GM18519 (cell line): ENCODE results near the gene COL4A2.
A peak's percentile ranks its signal among the peaks of the same experiment; 100 is the strongest.

Experiments used
- ATAC-seq: cut with Tn5 transposase; IDR thresholded peaks from one replicate; pipeline ENCODE4 v1.9.1; 2021; ENCODE audit warnings: mild to moderate bottlenecking, moderate library complexity; ENCODE audit not compliant: unreplicated experiment, low FRiP score

Gene COL4A2

GRCh38 chr13:110464556-110465333 is 157.7 kb downstream of the COL4A2 start:
- ATAC-seq: no peak

DNA sequence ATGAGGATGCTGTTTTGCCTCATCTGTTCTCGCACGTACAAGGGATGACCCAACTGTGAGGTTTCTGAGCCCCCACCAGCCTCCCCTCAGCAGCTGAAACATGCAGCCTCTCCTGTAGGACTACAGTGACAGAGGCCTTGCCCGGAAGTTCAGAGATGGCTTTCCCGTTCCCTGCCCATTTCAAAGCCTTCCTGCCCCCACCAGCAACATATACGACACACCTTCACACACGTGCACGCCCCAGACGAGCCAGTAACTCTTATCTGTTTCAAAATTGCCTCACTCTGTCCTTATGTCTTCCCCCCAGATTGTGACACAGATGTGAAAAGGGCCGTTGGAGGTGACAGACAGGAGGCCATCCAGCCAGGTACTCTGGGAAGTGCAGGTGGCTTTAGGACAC is 158.6 kb downstream of the COL4A2 start:
- no peak for ATAC-seq

DNA sequence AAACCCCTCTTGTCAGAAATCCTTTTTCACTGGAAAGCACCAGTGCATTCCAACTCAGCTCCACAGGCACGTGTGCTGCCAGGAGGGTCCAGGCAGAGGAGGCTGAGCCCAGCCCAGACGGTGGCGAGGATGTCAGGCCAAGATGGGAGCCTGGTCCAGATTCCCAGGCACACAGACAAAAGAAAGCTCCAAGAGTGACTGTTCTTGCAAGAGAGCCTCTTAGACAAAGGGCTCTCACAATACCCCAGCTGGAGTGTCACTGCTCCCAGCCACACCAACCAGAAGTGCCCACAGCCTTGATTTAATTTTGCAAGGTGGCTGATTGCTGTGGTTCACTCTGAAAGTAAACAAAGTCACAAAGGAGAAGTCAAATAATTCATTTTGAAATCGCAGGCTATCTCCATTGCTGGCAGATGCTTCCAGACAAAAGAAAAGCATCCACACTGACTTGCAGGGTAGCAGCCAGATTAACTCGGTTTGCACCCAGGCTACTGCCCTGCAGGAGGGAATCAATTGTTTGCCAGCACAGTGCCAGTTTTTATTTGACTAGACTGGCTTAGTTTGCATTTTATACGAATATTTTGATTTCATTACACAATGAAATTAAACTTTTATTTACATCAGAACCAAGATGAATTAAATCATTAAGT is 159.3 kb downstream of the COL4A2 start:
- ATAC-seq: no peak

DNA sequence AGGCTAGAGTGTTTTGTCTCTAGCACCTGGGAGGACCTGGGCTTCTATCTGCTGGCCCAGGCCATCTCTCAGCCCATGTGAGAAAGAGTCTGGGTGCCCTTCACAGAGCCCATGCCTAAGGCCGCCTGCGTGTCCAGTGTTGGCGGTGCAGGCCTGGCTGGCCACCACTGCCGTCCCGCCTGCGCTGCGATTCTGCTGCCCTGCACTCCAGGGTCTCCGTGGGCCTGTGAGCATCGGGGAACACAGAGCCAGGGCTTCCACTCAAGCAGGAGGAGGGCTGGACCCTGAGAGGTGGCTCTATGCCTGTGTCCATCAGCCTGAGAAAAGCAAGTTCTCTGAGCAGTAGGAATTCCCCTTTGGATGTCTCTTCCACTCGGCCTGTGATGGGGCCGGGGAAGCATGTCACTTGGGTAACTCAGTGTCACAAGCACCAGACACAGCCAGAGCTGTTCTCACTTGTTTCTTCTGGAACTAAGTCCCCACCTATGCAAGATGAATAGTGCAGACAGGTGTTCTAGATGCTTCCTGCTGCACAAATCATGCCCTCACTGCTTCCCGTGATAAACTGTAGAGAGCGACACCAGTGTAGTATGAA is 160.5 kb downstream of the COL4A2 start:
- ATAC-seq: no peak

- no peak for ATAC-seq
These were observed 162.0 kb downstream of the COL4A2 start for GRCh38 chr13:110468986-110469495.

- ATAC-seq: no peak
These were observed 162.5 kb downstream of the COL4A2 start for GRCh38 chr13:110469597-110469996.

DNA sequence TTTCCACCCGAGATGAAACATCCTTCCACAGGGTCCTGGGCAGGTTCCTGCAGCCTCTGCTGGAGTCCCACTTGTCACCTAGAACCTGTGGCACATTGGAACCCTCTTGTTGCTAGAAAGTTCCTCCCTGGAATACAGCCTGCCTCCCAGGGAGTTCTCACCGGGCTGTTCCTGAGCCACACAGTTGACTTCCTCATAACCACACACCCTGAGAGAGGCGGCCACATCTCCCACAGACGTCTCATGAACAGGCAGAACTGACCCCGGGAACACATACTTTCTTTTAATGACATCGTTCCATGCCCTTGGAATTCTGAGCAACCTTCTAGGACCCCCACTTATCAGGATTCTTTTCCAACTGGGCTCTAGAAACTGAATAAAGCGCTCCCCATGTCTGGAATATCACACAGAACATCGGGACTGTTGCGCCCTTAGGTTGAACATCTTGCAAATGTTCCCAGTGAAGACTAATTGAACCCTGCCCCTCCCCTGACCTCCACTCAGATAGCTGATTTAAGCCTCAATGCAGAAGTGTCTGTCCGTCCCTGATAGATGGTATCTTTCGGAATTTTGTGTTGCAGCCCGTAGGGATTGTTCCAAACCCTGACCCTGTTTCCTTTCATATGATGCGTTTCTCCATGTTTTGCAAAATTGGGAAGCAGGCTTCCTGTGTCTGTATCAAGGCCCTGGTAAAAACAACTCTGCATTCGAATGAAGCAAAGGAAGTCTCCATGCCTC is 163.4 kb downstream of the COL4A2 start:
- no peak for ATAC-seq

GRCh38 chr13:110471156-110471832 is 164.2 kb downstream of the COL4A2 start:
- no peak for ATAC-seq

DNA sequence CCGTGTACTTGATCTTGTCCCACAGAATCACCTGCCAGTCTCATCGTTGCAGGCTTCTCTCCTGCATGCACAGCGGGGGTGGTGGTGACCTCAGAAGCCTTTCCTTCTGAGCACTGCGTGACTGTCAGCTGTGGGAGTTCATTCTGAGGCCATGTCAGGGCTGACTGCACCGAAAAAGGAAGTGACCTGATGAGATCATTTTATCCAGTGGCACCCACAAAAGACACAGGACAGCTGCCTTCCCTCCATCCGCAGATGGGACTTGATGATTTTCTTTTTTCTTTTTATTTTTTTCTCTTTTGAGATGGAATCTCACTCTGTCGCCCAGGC is 164.7 kb downstream of the COL4A2 start:
- ATAC-seq: peak; percentile 98

- no peak for ATAC-seq
These were observed 165.9 kb downstream of the COL4A2 start for GRCh38 chr13:110472904-110473563.

DNA sequence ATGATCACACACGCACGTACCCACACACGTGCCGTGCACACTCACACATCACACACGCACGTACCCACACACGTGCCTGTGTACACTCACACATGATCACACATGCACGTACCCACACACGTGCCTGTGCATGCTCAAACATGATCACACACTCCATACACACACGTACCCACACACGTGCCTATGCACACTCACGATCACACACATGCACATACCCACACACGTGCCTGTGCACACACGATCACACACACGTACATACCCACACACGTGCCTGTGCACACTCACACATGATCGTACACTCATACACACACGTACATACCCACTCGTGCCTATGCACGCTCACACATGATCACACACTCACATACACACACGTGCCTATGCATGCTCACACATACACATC is 167.6 kb downstream of the COL4A2 start:
- ATAC-seq: no peak

DNA sequence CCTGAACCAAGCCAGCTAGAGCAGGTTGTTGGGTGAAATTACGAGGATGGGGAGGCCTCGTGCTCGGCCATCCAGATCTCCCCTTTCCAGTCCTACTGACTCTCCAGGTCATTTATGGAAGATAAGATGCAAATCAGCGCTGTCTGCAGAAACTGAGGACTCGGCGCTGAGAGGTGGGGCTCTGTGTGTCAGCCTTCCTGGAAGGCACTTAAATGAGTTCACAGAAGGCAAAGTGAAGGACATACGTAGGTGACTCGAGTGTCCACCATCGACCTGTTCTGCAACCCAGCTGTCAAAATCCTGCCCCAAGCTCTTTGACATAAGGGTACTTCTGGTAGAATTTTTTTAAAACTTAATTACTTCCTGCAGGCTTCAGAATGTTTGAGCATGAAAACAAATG is 168.0 kb downstream of the COL4A2 start:
- no peak for ATAC-seq

DNA sequence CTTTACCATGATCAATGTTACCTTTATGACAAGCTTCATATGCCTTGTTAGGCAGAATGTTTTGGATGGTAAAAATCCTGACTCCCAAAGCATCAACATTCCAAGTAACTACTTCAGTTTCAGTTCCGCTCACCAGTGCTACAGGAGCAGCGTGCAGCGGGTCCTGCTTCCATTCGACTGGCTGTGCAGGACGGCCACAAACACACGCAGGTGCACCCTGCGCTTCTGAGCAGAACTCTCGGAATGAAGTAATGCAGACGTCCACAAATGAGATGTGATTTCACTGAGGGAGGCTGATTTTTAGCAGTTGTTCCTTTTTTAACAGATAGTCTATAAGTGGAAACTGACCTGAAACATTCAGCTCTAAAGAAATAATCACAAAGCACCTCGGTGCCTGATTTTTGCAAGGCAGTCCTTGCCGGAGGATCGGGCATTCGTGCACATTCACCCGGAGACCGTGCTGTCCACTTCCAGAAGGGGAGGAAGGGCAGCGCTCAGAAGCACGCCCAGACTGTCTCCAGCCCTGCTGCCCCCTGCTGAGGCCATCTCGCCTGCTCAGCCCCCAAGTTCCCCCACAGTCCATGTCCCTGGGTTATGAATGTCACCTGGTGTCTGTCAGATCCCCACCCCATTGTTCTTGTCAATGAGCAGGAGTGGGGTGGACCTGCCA is 168.6 kb downstream of the COL4A2 start:
- ATAC-seq: no peak

GRCh38 chr13:110476220-110476617 is 169.1 kb downstream of the COL4A2 start:
- ATAC-seq: no peak

- ATAC-seq: no peak
These were observed 170.7 kb downstream of the COL4A2 start for GRCh38 chr13:110477706-110478245.

DNA sequence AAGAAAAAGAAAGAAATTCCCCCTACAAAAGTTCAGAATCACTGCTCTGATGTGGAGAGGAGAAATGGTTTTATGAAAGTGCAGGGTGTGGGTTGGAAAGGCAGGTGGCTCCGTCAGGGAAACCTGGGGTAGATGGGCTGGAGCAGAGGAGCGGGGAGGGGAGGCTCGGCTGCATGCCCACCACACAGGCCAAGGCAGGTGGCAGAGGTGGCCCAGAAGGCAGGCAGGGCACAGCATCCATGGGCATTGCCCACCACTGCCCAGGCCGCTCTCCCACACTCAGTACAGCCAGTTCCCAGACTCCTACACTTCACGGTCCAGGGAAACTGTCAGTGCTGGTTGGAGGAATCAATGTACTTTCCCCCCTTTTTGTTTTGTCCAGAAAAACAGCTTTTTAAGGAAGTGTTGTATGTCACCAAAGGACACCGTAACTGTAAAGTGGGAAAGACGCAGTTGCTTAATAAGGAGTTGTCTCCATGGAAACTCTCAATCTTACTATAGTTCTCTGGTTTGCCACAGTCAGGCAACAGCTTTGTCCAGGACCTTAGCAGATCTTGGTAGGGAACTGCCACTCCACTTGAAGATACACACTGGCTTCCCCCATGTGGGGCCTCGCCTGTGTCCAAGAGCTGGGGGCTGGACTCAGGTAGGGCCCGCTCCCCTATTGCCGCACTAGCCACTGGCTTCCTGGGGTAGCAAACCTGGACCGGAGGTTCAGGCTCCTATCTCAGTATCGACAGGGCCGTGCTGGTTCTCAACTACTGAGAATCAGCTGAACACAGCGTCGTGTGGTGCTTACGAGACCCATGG is 171.5 kb downstream of the COL4A2 start:
- no peak for ATAC-seq

- ATAC-seq: no peak
These were observed 172.1 kb downstream of the COL4A2 start for GRCh38 chr13:110479215-110479545.

DNA sequence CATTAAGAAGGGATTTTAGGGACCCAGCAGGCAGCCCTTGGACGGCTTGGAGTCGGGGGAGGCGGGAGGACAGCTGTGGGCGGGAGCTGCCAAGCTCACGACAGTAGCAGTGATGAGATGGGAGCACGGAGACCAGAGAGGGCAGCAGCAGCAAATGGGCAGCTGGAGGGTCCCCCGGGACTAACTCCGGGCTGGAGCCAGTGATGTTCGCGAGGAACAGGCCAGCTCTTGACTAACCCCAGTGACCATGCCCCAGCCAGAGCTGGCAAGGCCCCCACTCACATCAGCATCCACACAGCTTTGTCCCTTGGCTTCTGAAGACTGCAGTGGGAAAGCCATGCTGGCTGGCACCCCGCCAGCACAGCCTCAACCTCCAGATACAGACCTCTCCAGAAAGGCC is 172.6 kb downstream of the COL4A2 start:
- ATAC-seq: no peak
